ENCODE measurements around the gene DUSP23.

- no peak for TF ChIP-seq CTCF (conservative IDR thresholded peaks at IDR 0.05; ENCODE audit: low read depth in 2 of 2)
- TF ChIP-seq EZH2phosphoT487 (IDR thresholded peaks at IDR 0.05; ENCODE audit: unreplicated experiment) = no peak
- TF ChIP-seq ZNF331 (CRISPR knock-in tag; IDR thresholded peaks at IDR 0.05; ENCODE audit: low read depth) = no peak
- no peak for TF ChIP-seq REST (IDR thresholded peaks at IDR 0.05; ENCODE audit: unreplicated experiment)
- TF ChIP-seq POLR2AphosphoS5 (IDR thresholded peaks at IDR 0.05; ENCODE audit: low read depth) = no peak
- TF ChIP-seq CREB1 (CRISPR knock-in tag; IDR thresholded peaks at IDR 0.05; ENCODE audit: low read depth) = no peak
These were observed 18.8 kb downstream of the DUSP23 start for GRCh38 chr1:159799446-159799985.
